ENCODE results near the gene CDC40.

GRCh38 chr6:110269623-110270022 is 89.4 kb downstream of the CDC40 start:
- no peak for TF ChIP-seq TCF7L2 (IDR thresholded peaks at IDR 0.05; ENCODE audit: low read depth, low read length)
- TF ChIP-seq CTCF (IDR thresholded peaks at IDR 0.05): no peak
- no peak for TF ChIP-seq POLR2AphosphoS5 (IDR thresholded peaks at IDR 0.05; ENCODE audit: low read depth, low read length)
- TF ChIP-seq SIN3A (IDR thresholded peaks at IDR 0.05; ENCODE audit: borderline replicate concordance, insufficient read depth, low read depth, low read length): no peak
